H7 (cell line): ENCODE data around the gene BOC. TPM values are rescaled to one million over a fixed set of nuclear protein-coding genes. Genes with fewer than 3 reads are reported as not detected.

Experiments
- DNase-seq: peaks from one replicate; pipeline ENCODE4 v3.0.0; 2012
- H3K27me3 ChIP-seq: 2 replicates; pipeline ENCODE4 v1.6.0; 2011; ENCODE audit warnings: mild to moderate bottlenecking, low read length; ENCODE audit not compliant: control insufficient read depth, insufficient read depth
- H3K36me3 ChIP-seq: replicated peaks from 2 replicates; pipeline ENCODE4 v1.5.1; 2011; ENCODE audit warnings: low read length; ENCODE audit not compliant: control insufficient read depth, insufficient read depth
- H3K4me3 ChIP-seq: 2 replicates; pipeline ENCODE4 v1.5.1; 2011; ENCODE audit warnings: low read depth, mild to moderate bottlenecking, control low read depth, low read length, moderate library complexity; ENCODE audit not compliant: insufficient read depth
- total RNA-seq: library from RNA; depleted of rRNA; stranded (reverse); fragments of >200 nt; shearing (Covaris generic); gene quantifications from 2 replicates; pipeline ENCODE4 v1.2.3, GENCODE V29; 2014

The BOC gene
- total RNA-seq, 1 experiment from 2014 or later, result 3.0 TPM

- DNase-seq, result peak; percentile 25
- H3K4me3 ChIP-seq, result no peak overlapping the region
Measured at GRCh38 chr3:113283306-113283705, 71.9 kb downstream of the BOC start.

GRCh38 chr3:113284453-113285050 lies 73.2 kb downstream of the BOC start:
- DNase-seq, result peak; percentile 32
- Histone ChIP-seq H3K27me3 (no peaks in the 10 kb centered on the region), H3K36me3 (no peaks in the 10 kb centered on the region), H3K4me3 (no peak overlapping the region)

More at GRCh38 chr3:113283306-113283705, 71.9 kb downstream of the BOC start:
- Histone ChIP-seq H3K27me3 (no peaks in the 10 kb centered on the region), H3K36me3 (no peaks in the 10 kb centered on the region)

GRCh38 chr3:113285226-113285625 lies 73.9 kb downstream of the BOC start:
- no peaks in the 10 kb centered on the region for H3K36me3 ChIP-seq
- no peak overlapping the region for H3K4me3 ChIP-seq
- no peaks in the 10 kb centered on the region for H3K27me3 ChIP-seq
- DNase-seq, result peak; percentile 33

GRCh38 chr3:113285741-113286140 lies 74.4 kb downstream of the BOC start:
- Histone ChIP-seq H3K4me3 (no peak overlapping the region), H3K27me3 (no peaks in the 10 kb centered on the region), H3K36me3 (no peaks in the 10 kb centered on the region)
- DNase-seq, result peak; percentile 16

GRCh38 chr3:113286524-113286923 lies 75.2 kb downstream of the BOC start:
- H3K4me3 ChIP-seq, result no peak overlapping the region
- no peaks in the 10 kb centered on the region for H3K27me3 ChIP-seq
- peak; percentile 17 for DNase-seq
- no peaks in the 10 kb centered on the region for H3K36me3 ChIP-seq

- peak; percentile 47 for DNase-seq
- Histone ChIP-seq H3K27me3 (no peaks in the 10 kb centered on the region), H3K4me3 (no peak overlapping the region), H3K36me3 (no peaks in the 10 kb centered on the region)
Measured at GRCh38 chr3:113287111-113287802, 75.9 kb downstream of the BOC start.

GRCh38 chr3:113287803-113288648 lies 76.7 kb downstream of the BOC start:
- H3K36me3 ChIP-seq, result no peaks in the 10 kb centered on the region
- H3K4me3 ChIP-seq, result no peak overlapping the region
- no peaks in the 10 kb centered on the region for H3K27me3 ChIP-seq
- peak; percentile 78 for DNase-seq

GRCh38 chr3:113288881-113289280 lies 77.5 kb downstream of the BOC start:
- DNase-seq, result no peak
- Histone ChIP-seq H3K36me3 (no peaks in the 10 kb centered on the region), H3K4me3 (no peak overlapping the region), H3K27me3 (no peaks in the 10 kb centered on the region)

- no peaks in the 10 kb centered on the region for H3K36me3 ChIP-seq
- no peak overlapping the region for H3K4me3 ChIP-seq
- no peak for DNase-seq
- H3K27me3 ChIP-seq, result no peaks in the 10 kb centered on the region
Measured at GRCh38 chr3:113291572-113291971, 80.2 kb downstream of the BOC start.

- DNase-seq, result no peak
- Histone ChIP-seq H3K27me3 (no peaks in the 10 kb centered on the region), H3K36me3 (no peaks in the 10 kb centered on the region), H3K4me3 (no peak overlapping the region)
Measured at GRCh38 chr3:113292933-113293332, 81.6 kb downstream of the BOC start.

- H3K4me3 ChIP-seq, result no peak overlapping the region
- no peak for DNase-seq
- H3K36me3 ChIP-seq, result no peaks in the 10 kb centered on the region
- H3K27me3 ChIP-seq, result no peaks in the 10 kb centered on the region
Measured at GRCh38 chr3:113293348-113293747, 82.0 kb downstream of the BOC start.

GRCh38 chr3:113295463-113295862 lies 84.1 kb downstream of the BOC start:
- no peak for DNase-seq
- no peaks in the 10 kb centered on the region for H3K36me3 ChIP-seq
- H3K27me3 ChIP-seq, result no peaks in the 10 kb centered on the region
- no peak overlapping the region for H3K4me3 ChIP-seq

GRCh38 chr3:113297287-113297686 lies 85.9 kb downstream of the BOC start:
- no peak overlapping the region for H3K4me3 ChIP-seq
- no peaks in the 10 kb centered on the region for H3K36me3 ChIP-seq
- no peak for DNase-seq
- H3K27me3 ChIP-seq, result no peaks in the 10 kb centered on the region

GRCh38 chr3:113297841-113298240 lies 86.5 kb downstream of the BOC start:
- Histone ChIP-seq H3K36me3 (no peaks in the 10 kb centered on the region), H3K27me3 (no peaks in the 10 kb centered on the region), H3K4me3 (no peak overlapping the region)
- DNase-seq, result no peak

- no peaks in the 10 kb centered on the region for H3K36me3 ChIP-seq
- H3K27me3 ChIP-seq, result no peaks in the 10 kb centered on the region
- H3K4me3 ChIP-seq, result no peak overlapping the region
- DNase-seq, result no peak
Measured at GRCh38 chr3:113300596-113300995, 89.2 kb downstream of the BOC start.
